CD4-positive, CD25-positive, alpha-beta regulatory T cell (primary cell): Measurements from ENCODE around the gene TNS1. TPM values are rescaled to one million over a fixed set of nuclear protein-coding genes. Genes with fewer than 3 reads are reported as not detected.

Experiments used
- ATAC-seq, 2 donors: fragments of 150-1000 bp; cut with Tn5 transposase; one replicate each; pipeline ENCODE4 v1.10.0; 2021; ENCODE audit warnings: low read depth in 2 of 2, moderate number of reproducible peaks in 2 of 2, moderate library complexity in 1 of 2
- DNase-seq, 3 donors: peaks; one replicate each; pipeline versions ENCODE4 v3.0.0 to v3.0.0-alpha.2; 2012 to 2022; ENCODE audit warnings: mixed read lengths in 1 of 3
- H3K27ac ChIP-seq: one replicate; pipeline ENCODE4 v1.7.0; 2013; ENCODE audit warnings: mild to moderate bottlenecking, low read length; ENCODE audit not compliant: insufficient read depth, poor library complexity, severe bottlenecking
- H3K27me3 ChIP-seq: one replicate; pipeline ENCODE4 v1.7.0; 2013; ENCODE audit warnings: low read length; ENCODE audit not compliant: control insufficient read depth, insufficient read depth
- H3K36me3 ChIP-seq: one replicate; pipeline ENCODE4 v1.7.0; 2013; ENCODE audit warnings: mild to moderate bottlenecking, low read length, moderate library complexity; ENCODE audit not compliant: control insufficient read depth, insufficient read depth
- H3K4me1 ChIP-seq: 2 replicates; pipeline ENCODE4 v1.7.0; 2013; ENCODE audit warnings: mild to moderate bottlenecking, low read length; ENCODE audit not compliant: insufficient read depth, control insufficient read depth, poor library complexity, severe bottlenecking
- H3K4me3 ChIP-seq: one replicate; pipeline ENCODE4 v1.7.0; 2013; ENCODE audit warnings: low read depth, mild to moderate bottlenecking, low read length, moderate library complexity
- H3K9me3 ChIP-seq, 2 experiments: 1 replicate in 1 of 2; 2 replicates in 1 of 2; pipeline ENCODE4 v1.7.0; 2013; ENCODE audit warnings: low read length in 2 of 2, mild to moderate bottlenecking in 1 of 2, moderate library complexity in 1 of 2; ENCODE audit not compliant: control insufficient read depth in 2 of 2
- H3K27ac Mint-ChIP-seq, 3 donors: one replicate each; pipeline ENCODE4 v1.8.0; 2020 to 2022; ENCODE audit warnings: mild to moderate bottlenecking in 3 of 3, mixed read lengths in 3 of 3, moderate library complexity in 2 of 3
- H3K27me3 Mint-ChIP-seq: one replicate; pipeline ENCODE4 v1.8.0; 2022; ENCODE audit warnings: mild to moderate bottlenecking, mixed read lengths
- H3K36me3 Mint-ChIP-seq: one replicate; pipeline ENCODE4 v1.8.0; 2020; ENCODE audit warnings: mixed read lengths
- H3K4me1 Mint-ChIP-seq, 4 donors: one replicate each; pipeline ENCODE4 v1.8.0; 2020 to 2022; ENCODE audit warnings: mixed read lengths in 4 of 4, mild to moderate bottlenecking in 1 of 4
- H3K4me3 Mint-ChIP-seq, 4 donors: one replicate each; pipeline ENCODE4 v1.8.0; 2020 to 2022; ENCODE audit warnings: mild to moderate bottlenecking in 4 of 4, mixed read lengths in 4 of 4, moderate library complexity in 3 of 4
- H3K9me3 Mint-ChIP-seq, 7 donors: one replicate each; pipeline ENCODE4 v1.8.0; 2020 to 2022; ENCODE audit warnings: mixed read lengths in 7 of 7, mild to moderate bottlenecking in 3 of 7, moderate library complexity in 2 of 7
- polyA plus RNA-seq, 4 donors: library from polyadenylated mRNA; unstranded; fragments of 300-500 nt; fragmentation: Illumina TruSeq; gene quantifications; one replicate each; pipeline ENCODE4 v1.2.3, GENCODE V29; 2021
- total RNA-seq: library from RNA; stranded (reverse); gene quantifications from one replicate; pipeline ENCODE4 v1.2.3, GENCODE V29; 2022

The TNS1 gene
- total and polyA plus RNA-seq, 5 donors from 2014 or later = 0.49 TPM; not detected in 4

- Mint-ChIP-seq H3K27me3 (no peaks in the 10 kb centered on the region), H3K9me3 (peaks cover 0 to 1% (median 0%) of the 10 kb centered on the region in 7 donors), H3K36me3 (no peaks in the 10 kb centered on the region), H3K4me1 (no peaks in the 10 kb centered on the region), H3K27ac (no peak overlapping the region), H3K4me3 (no peak overlapping the region)
- Histone ChIP-seq H3K9me3 (no peaks in the 10 kb centered on the region), H3K4me3 (no peak overlapping the region), H3K36me3 (no peaks in the 10 kb centered on the region), H3K27me3 (no peaks in the 10 kb centered on the region), H3K4me1 (no peaks in the 10 kb centered on the region), H3K27ac (no peak overlapping the region)
- no peak for DNase-seq
- no peak for ATAC-seq
Measured at GRCh38 chr2:217857624-217858506, 144.9 kb downstream of the TNS1 start.

- H3K36me3 Mint-ChIP-seq = no peaks in the 10 kb centered on the region
- H3K9me3 Mint-ChIP-seq = peaks cover 0 to 1% (median 0%) of the 10 kb centered on the region in 7 donors
Measured at GRCh38 chr2:217856871-217857270, 145.9 kb downstream of the TNS1 start.

GRCh38 chr2:217856159-217856558 lies 146.6 kb downstream of the TNS1 start:
- H3K4me3 ChIP-seq = no peak overlapping the region
- DNase-seq (no peak), ATAC-seq (no peak)
- no peaks in the 10 kb centered on the region for H3K36me3 Mint-ChIP-seq
- H3K9me3 ChIP-seq = no peaks in the 10 kb centered on the region
- H3K27me3 ChIP-seq = no peaks in the 10 kb centered on the region
- H3K9me3 Mint-ChIP-seq = peaks cover 0 to 4% (median 0%) of the 10 kb centered on the region in 7 donors
- H3K27ac Mint-ChIP-seq = no peak overlapping the region
- H3K4me3 Mint-ChIP-seq = no peak overlapping the region
- no peak overlapping the region for H3K27ac ChIP-seq
- no peaks in the 10 kb centered on the region for H3K4me1 ChIP-seq
- peaks cover under 1% of the 10 kb centered on the region for H3K27me3 Mint-ChIP-seq
- H3K4me1 Mint-ChIP-seq = no peaks in the 10 kb centered on the region
- no peaks in the 10 kb centered on the region for H3K36me3 ChIP-seq

More at GRCh38 chr2:217856871-217857270, 145.9 kb downstream of the TNS1 start:
- H3K4me1 ChIP-seq = no peaks in the 10 kb centered on the region
- H3K27ac ChIP-seq = no peak overlapping the region
- no peak overlapping the region for H3K4me3 Mint-ChIP-seq
- no peaks in the 10 kb centered on the region for H3K27me3 ChIP-seq
- H3K36me3 ChIP-seq = no peaks in the 10 kb centered on the region
- H3K4me3 ChIP-seq = no peak overlapping the region
- no peak for DNase-seq
- no peaks in the 10 kb centered on the region for H3K27me3 Mint-ChIP-seq
- no peak for ATAC-seq
- no peaks in the 10 kb centered on the region for H3K9me3 ChIP-seq
- H3K27ac Mint-ChIP-seq = no peak overlapping the region
- H3K4me1 Mint-ChIP-seq = no peaks in the 10 kb centered on the region

- H3K4me3 ChIP-seq = no peak overlapping the region
- H3K27me3 ChIP-seq = no peaks in the 10 kb centered on the region
- peaks cover 0 to 6% (median 0%) of the 10 kb centered on the region in 7 donors for H3K9me3 Mint-ChIP-seq
- H3K27ac ChIP-seq = no peak overlapping the region
- H3K36me3 ChIP-seq = no peaks in the 10 kb centered on the region
- ATAC-seq = no peak
- H3K4me3 Mint-ChIP-seq = no peak overlapping the region
- H3K4me1 Mint-ChIP-seq = no peaks in the 10 kb centered on the region
- H3K4me1 ChIP-seq = no peaks in the 10 kb centered on the region
- no peak overlapping the region for H3K27ac Mint-ChIP-seq
- H3K36me3 Mint-ChIP-seq = no peaks in the 10 kb centered on the region
- no peaks in the 10 kb centered on the region for H3K9me3 ChIP-seq
- peaks cover 5% of the 10 kb centered on the region for H3K27me3 Mint-ChIP-seq
- no peak for DNase-seq
Measured at GRCh38 chr2:217854684-217855420, 147.9 kb downstream of the TNS1 start.

GRCh38 chr2:217853961-217854360 lies 148.8 kb downstream of the TNS1 start:
- Histone ChIP-seq H3K27ac (no peak overlapping the region), H3K4me1 (no peaks in the 10 kb centered on the region), H3K36me3 (no peaks in the 10 kb centered on the region), H3K9me3 (no peaks in the 10 kb centered on the region), H3K4me3 (no peak overlapping the region), H3K27me3 (no peaks in the 10 kb centered on the region)
- DNase-seq (no peak), ATAC-seq (no peak)
- Mint-ChIP-seq H3K36me3 (no peaks in the 10 kb centered on the region), H3K9me3 (peaks cover 0 to 6% (median 0%) of the 10 kb centered on the region in 7 donors), H3K4me1 (no peaks in the 10 kb centered on the region), H3K4me3 (no peak overlapping the region), H3K27me3 (peaks cover 5% of the 10 kb centered on the region), H3K27ac (no peak overlapping the region)

GRCh38 chr2:217853301-217853881 lies 149.4 kb downstream of the TNS1 start:
- peaks cover 5% of the 10 kb centered on the region for H3K27me3 Mint-ChIP-seq
- peaks cover 0 to 6% (median 0%) of the 10 kb centered on the region in 7 donors for H3K9me3 Mint-ChIP-seq
- no peak overlapping the region for H3K27ac ChIP-seq
- no peaks in the 10 kb centered on the region for H3K36me3 Mint-ChIP-seq
- H3K27me3 ChIP-seq = no peaks in the 10 kb centered on the region
- H3K4me3 Mint-ChIP-seq = no peak overlapping the region
- H3K36me3 ChIP-seq = no peaks in the 10 kb centered on the region
- no peak overlapping the region for H3K27ac Mint-ChIP-seq
- DNase-seq (no peak), ATAC-seq (no peak)
- no peaks in the 10 kb centered on the region for H3K9me3 ChIP-seq
- H3K4me1 ChIP-seq = no peaks in the 10 kb centered on the region
- no peaks in the 10 kb centered on the region for H3K4me1 Mint-ChIP-seq
- no peak overlapping the region for H3K4me3 ChIP-seq

- H3K4me3 Mint-ChIP-seq = no peak overlapping the region
- Histone ChIP-seq H3K4me1 (no peaks in the 10 kb centered on the region), H3K4me3 (no peak overlapping the region), H3K9me3 (no peaks in the 10 kb centered on the region), H3K27me3 (no peaks in the 10 kb centered on the region), H3K36me3 (no peaks in the 10 kb centered on the region), H3K27ac (no peak overlapping the region)
- H3K27ac Mint-ChIP-seq = peak overlapping the region in 1 of 3 donors; percentile 20
- DNase-seq = no peak
- no peaks in the 10 kb centered on the region for H3K4me1 Mint-ChIP-seq
- H3K27me3 Mint-ChIP-seq = peaks cover 5% of the 10 kb centered on the region
- no peak for ATAC-seq
- no peaks in the 10 kb centered on the region for H3K36me3 Mint-ChIP-seq
- H3K9me3 Mint-ChIP-seq = peaks cover 0 to 6% (median 0%) of the 10 kb centered on the region in 7 donors
Measured at GRCh38 chr2:217852555-217853211, 150.1 kb downstream of the TNS1 start.
